Vagina (tissue), 2 donors: ENCODE results near the gene ATG4B. TPM values are rescaled to one million over a fixed set of nuclear protein-coding genes. Genes with fewer than 3 reads are reported as not detected.

ENCODE experiments used
- DNase-seq, 2 donors: peaks; one replicate each; pipeline ENCODE4 v3.0.0-alpha.2; 2017; ENCODE audit errors: extremely low spot score in 2 of 2
- H3K27ac ChIP-seq: fragments of 200-600 bp; sonication (generic); one replicate; pipeline ENCODE4 v1.5.1; 2019
- H3K27me3 ChIP-seq: fragments of 200-600 bp; sonication (generic); one replicate; pipeline ENCODE4 v1.5.1; 2019
- H3K36me3 ChIP-seq, 2 donors: fragments of 200-600 bp; sonication (generic); one replicate each; pipeline ENCODE4 v1.5.1; 2017 to 2019
- H3K4me1 ChIP-seq: fragments of 200-600 bp; sonication (generic); one replicate; pipeline ENCODE4 v1.5.1; 2019
- H3K4me3 ChIP-seq, 2 donors: fragments of 200-600 bp; sonication (generic); 1 replicate in 1 of 2; 2 replicates in 1 of 2; pipeline ENCODE4 v1.5.1; 2016 to 2019
- H3K9me3 ChIP-seq: fragments of 200-600 bp; sonication (generic); one replicate; pipeline ENCODE4 v1.5.1; 2019
- CTCF ChIP-seq, 3 experiments: fragments of 450-650 bp in 2 of 3; fragments of 200-600 bp in 1 of 3; sonication (generic) in 1 of 3; IDR thresholded peaks; one replicate each; pipeline ENCODE4 v1.5.1; 2017 to 2019; ENCODE audit warnings: antibody characterized with exemption in 3 of 3, mild to moderate bottlenecking in 2 of 3, moderate library complexity in 2 of 3
- POLR2A ChIP-seq, 2 donors: fragments of 450-650 bp; IDR thresholded peaks; one replicate each; pipeline ENCODE4 v1.6.1; 2017; ENCODE audit warnings: antibody characterized with exemption in 2 of 2, mild to moderate bottlenecking in 2 of 2, moderate library complexity in 2 of 2
- POLR2AphosphoS5 ChIP-seq, 2 donors: sonication (generic); formaldehyde crosslinking; IDR thresholded peaks; one replicate each; pipeline ENCODE4 v1.9.0; 2017; ENCODE audit warnings: antibody characterized with exemption in 2 of 2, mild to moderate bottlenecking in 2 of 2, low read depth in 1 of 2; ENCODE audit not compliant: insufficient read depth in 1 of 2
- intact Hi-C: fragments of 100-400 bp; cut with DNase I; formaldehyde crosslinking; loops from one replicate; pipeline ENCODE4 v1.15.1; 2023
- total RNA-seq: library from RNA; depleted of rRNA; stranded (reverse); fragments of >200 nt; gene quantifications from one replicate; pipeline ENCODE4 v1.2.3, GENCODE V29; 2016

ATG4B gene
- total RNA-seq, 1 donor from 2014 or later = 104 TPM

DNA sequence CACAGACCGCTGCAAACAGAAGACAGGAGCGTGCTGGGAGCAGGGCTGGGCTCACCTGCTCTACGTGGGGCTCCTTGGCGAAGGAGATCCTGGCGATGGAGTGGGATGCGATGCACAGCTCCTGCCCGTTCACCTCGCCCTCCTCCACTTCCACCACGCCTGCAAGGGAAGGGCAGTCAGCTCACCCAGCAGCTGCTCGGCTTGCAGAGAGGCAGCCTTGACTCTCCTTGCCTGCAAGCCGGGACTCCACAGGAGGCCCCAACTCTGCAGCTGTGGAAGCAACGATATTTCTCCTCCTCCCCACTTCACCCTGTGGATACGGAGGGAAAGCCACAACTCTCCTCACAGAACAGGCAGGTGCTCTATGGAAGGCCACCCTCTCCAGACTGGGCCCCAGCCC, 35.7 kb upstream of the ATG4B start:
- Histone ChIP-seq H3K27me3 (no peaks in the 10 kb centered on the region), H3K4me1 (no peaks in the 10 kb centered on the region), H3K27ac (no peak overlapping the region), H3K9me3 (no peaks in the 10 kb centered on the region), H3K36me3 (peaks cover 0 to 56% of the 10 kb centered on the region in 2 donors), H3K4me3 (no peak overlapping the region)
- TF ChIP-seq CTCF (IDR thresholded peaks at IDR 0.05) = no peak
- no peak for TF ChIP-seq POLR2AphosphoS5 (IDR thresholded peaks at IDR 0.05; ENCODE audit: insufficient read depth in 1 of 2, low read depth in 1 of 2)
- TF ChIP-seq POLR2A (IDR thresholded peaks at IDR 0.05) = no peak
- intact Hi-C loops = no loop called here
- no peak for DNase-seq

- Histone ChIP-seq H3K27me3 (no peaks in the 10 kb centered on the region), H3K9me3 (no peaks in the 10 kb centered on the region), H3K4me1 (no peaks in the 10 kb centered on the region), H3K27ac (no peak overlapping the region), H3K36me3 (peaks cover 0 to 56% of the 10 kb centered on the region in 2 donors), H3K4me3 (no peak overlapping the region)
- TF ChIP-seq POLR2AphosphoS5 (IDR thresholded peaks at IDR 0.05; ENCODE audit: insufficient read depth in 1 of 2, low read depth in 1 of 2) (no peak), CTCF (IDR thresholded peaks at IDR 0.05) (no peak), POLR2A (IDR thresholded peaks at IDR 0.05) (no peak)
- no peak for DNase-seq
- intact Hi-C loops = no loop called here
Measured at GRCh38 chr2:241602720-241603119, 34.8 kb upstream of the ATG4B start.

DNA sequence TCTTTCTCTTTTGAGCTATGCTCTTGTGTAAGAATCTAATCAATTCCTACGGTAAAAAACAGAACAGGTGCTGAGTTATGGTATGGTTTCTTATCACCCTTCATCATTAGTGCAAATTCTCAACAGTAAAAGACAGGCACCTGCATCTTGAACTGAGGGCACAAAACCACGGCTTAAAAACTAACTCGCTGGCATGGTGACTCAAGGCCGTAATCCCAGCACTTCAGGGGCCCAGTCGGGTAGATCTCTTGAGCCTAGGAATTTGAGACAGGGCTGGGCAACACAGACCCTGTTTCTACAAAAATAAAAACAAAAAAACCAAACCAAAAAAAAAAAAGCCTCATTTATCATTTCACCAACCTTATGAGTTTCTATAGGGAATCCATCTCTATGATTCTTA, 33.8 kb upstream of the ATG4B start:
- intact Hi-C loops = no loop called here
- no peaks in the 10 kb centered on the region for H3K27me3 ChIP-seq
- no peak overlapping the region for H3K27ac ChIP-seq
- H3K36me3 ChIP-seq = peaks cover 0 to 52% of the 10 kb centered on the region in 2 donors
- no peaks in the 10 kb centered on the region for H3K9me3 ChIP-seq
- no peaks in the 10 kb centered on the region for H3K4me1 ChIP-seq
- H3K4me3 ChIP-seq = no peak overlapping the region
- no peak for DNase-seq
- TF ChIP-seq CTCF (IDR thresholded peaks at IDR 0.05) = no peak

DNA sequence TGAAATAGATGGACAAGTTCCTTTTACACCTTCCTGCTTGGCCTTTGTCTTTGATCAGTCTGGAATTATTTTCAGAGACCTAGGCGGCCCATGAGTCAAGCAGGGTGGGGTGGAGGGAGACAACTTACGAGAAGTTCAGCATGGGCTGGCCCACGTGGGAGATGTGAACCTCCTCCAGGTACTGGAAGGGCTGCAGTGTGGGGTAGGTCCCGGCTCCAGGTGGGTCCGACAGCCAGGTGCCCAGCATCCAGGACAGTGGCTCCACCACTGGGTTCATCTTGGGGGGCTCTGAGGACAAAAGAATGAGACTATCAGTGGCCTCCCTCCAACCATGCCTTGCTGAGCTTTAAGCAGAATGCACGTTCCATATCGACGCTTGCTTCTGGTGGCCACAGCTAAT, 31.3 kb upstream of the ATG4B start:
- Histone ChIP-seq H3K27me3 (no peaks in the 10 kb centered on the region), H3K36me3 (peaks cover 0 to 33% of the 10 kb centered on the region in 2 donors), H3K4me3 (no peak overlapping the region), H3K4me1 (peaks cover 23% of the 10 kb centered on the region), H3K27ac (no peak overlapping the region), H3K9me3 (no peaks in the 10 kb centered on the region)
- intact Hi-C loops = no loop called here
- DNase-seq = no peak
- TF ChIP-seq POLR2AphosphoS5 (IDR thresholded peaks at IDR 0.05; ENCODE audit: insufficient read depth in 1 of 2, low read depth in 1 of 2) = no peak
- TF ChIP-seq CTCF (IDR thresholded peaks at IDR 0.05) = no peak
- no peak for TF ChIP-seq POLR2A (IDR thresholded peaks at IDR 0.05)

- no peak for TF ChIP-seq CTCF (IDR thresholded peaks at IDR 0.05)
- TF ChIP-seq POLR2AphosphoS5 (IDR thresholded peaks at IDR 0.05; ENCODE audit: insufficient read depth in 1 of 2, low read depth in 1 of 2) = no peak
- TF ChIP-seq POLR2A (IDR thresholded peaks at IDR 0.05) = no peak
- intact Hi-C loops = no loop called here
Measured at GRCh38 chr2:241607162-241607885, 30.2 kb upstream of the ATG4B start.

More at GRCh38 chr2:241607162-241607885, 30.2 kb upstream of the ATG4B start:
- H3K27ac ChIP-seq = no peak overlapping the region
- no peaks in the 10 kb centered on the region for H3K9me3 ChIP-seq
- H3K36me3 ChIP-seq = peaks cover 0 to 25% of the 10 kb centered on the region in 2 donors
- no peak for DNase-seq
- no peak overlapping the region for H3K4me3 ChIP-seq
- no peaks in the 10 kb centered on the region for H3K27me3 ChIP-seq
- peaks cover 31% of the 10 kb centered on the region for H3K4me1 ChIP-seq
